GM12892 (cell line): ENCODE results near the gene SPRN.

Experiments
- POLR2A ChIP-seq: IDR thresholded peaks from 2 replicates; pipeline ENCODE4 v1.6.1; 2011; ENCODE audit warnings: low read depth, low read length, control low read depth
- TAF1 ChIP-seq: IDR thresholded peaks from 2 replicates; pipeline ENCODE4 v1.6.1; 2011; ENCODE audit warnings: low read depth, mild to moderate bottlenecking, control low read depth, low read length, borderline replicate concordance

GRCh38 chr10:133394801-133395221 is 29.6 kb downstream of the SPRN start:
- TF ChIP-seq TAF1 (no peak), POLR2A (no peak)
